NCI-H2196 treated with DMSO at 0.1 percent for 48 hours (cell line): ENCODE data around the gene ABCG8.
"Not testable (repeated sequence)": the region's sequence is repeated elsewhere in the genome, so short reads cannot be mapped to it uniquely, and the experiment has no call there.

Experiments
- DNase-seq: peaks from one replicate; lab custom pipeline; 2025; ENCODE audit not compliant: unreplicated experiment; lab: John Stamatoyannopoulos, UW

ABCG8 gene

DNA sequence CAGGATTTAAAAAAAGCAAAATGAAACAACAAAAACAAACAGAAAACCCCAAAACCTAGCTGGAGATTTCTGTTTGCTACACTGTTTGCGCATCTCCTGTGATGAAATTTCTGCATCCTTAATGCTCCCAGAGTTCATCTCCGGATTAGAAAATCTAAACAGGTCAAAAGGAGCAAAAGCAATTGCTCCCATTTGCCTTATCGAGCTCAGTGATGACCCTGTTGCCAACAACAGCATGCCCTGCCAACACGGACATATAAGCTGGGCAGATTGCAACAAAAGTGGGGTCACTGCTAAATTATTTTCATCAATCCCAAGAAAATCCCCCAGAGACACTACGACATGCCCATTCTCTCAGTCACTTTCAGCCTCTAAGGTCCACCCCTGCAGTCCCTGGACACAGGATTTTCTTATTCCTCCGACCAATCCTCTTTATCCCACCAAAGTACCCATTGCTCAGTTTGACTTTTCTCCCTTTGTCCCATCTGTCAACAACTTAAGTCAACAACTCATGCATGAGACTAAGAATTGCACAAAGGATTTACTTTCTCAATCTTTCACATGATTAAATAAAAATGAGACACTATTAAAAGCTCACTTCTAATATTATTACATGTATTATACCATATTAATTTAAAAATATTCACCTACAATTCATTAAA is 67.8 kb downstream of the ABCG8 start:
- DNase-seq: no peak

DNA sequence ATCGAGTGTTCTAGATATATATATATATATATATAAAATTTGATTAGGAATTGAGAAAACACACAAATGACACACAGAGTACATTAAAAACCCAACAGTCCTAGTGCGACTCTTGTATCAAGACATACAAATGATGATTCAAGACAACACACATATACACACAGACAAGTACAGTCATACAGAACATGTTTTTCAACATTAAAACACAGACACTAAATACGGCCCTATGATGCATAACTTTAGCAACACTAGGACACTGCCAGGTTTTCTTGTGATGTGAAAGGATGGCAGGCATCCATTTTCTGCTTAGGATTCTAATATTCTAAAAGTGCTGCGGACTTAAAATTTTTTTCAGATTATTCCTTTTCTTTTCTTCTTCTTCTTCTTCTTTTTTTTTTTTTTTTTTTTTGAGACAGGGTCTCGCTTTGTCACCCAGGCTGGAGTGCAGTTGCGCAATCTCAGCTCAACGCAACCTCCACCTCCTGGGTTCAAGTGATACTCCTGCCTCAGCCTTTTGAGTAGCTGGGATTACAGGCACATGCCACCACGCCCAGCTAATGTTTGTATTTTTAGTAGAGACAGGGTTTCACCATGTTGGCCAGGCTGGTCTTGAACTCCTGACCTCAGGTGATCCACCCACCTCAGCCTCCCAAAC is 72.5 kb downstream of the ABCG8 start:
- not testable (repeated sequence) for DNase-seq

DNA sequence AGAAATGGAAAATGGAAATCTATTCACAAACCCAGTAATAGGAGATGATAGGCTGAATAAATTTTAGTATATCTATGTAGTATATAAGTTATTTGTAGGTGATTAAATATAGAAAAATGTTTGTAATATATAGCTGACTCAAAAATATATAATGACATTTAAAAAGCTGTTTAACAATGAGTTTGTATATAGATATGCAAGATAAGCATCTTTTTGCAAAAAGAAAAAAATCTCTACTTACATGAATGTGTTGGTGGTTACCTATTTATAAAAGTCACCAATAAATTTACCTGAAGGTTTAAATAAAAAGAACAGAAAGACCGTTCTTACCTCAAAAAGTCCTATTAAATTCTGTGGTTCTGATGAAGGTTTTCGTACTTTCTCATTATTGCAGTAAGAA is 85.7 kb downstream of the ABCG8 start:
- no peak for DNase-seq

DNA sequence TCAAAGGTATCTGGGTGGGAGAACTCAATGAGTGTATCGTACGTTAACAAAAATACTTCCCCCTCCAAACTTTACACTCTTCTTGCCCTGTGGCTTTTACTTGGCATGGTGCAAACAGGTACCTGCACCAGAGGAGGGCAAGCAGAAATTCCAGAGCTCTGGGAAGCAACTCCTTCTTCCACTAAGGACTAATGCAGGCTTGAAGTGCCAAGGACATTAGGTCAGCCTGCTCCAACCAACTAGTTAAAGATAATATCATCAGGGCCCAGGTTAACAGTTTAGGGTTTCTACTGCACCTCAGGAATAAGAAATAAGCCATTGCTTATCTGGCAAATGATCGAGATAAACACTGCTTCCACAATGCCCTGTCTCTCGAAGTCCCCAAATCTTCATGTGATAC is 86.7 kb downstream of the ABCG8 start:
- DNase-seq: no peak

DNA sequence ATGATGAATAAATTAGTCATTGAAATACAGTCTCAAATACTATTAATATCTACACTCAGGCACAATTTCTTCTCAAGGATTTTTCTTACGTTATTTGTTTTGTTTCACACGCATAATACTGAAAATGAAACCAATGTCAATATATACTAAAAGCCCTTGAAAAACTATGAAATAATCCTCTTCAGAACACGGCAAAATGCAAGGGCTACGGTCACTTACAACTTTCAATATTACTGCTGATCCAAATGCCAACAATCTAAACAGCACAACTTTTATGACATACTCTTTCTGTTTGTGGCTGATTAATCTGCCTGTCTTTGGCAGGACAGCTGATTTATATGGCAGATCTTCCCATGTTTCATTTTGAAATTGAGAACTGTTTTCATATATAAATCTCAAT is 88.7 kb downstream of the ABCG8 start:
- no peak for DNase-seq

DNA sequence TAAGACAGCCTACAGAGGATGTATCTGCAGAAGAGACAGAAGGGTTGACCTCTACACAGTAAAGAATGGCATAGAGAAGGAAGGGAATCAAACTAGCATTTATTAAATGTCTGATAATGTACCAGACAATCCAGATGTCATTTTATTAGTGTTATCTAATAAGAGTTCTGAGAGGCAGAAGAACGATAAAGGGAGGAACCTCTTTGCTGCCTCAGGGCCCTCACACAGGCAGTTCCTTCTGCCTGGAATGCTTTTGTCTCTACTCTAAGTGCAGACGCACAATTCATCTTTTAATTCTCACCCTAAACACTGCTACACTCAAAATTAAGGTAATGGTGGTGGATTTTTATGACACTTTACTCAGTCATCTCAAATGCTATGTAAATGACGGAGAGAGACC is 92.5 kb downstream of the ABCG8 start:
- DNase-seq: no peak
